HuH-7 (cell line): ENCODE data around the gene DLGAP5.

ENCODE experiments used
- DNase-seq: peaks from one replicate; pipeline ENCODE4 v3.0.0; 2011; ENCODE audit warnings: low spot score

The DLGAP5 gene

GRCh38 chr14:55107766-55108554 is 83.4 kb downstream of the DLGAP5 start:
- no peak for DNase-seq

- no peak for DNase-seq
Observed at GRCh38 chr14:55105991-55106390, 85.4 kb downstream of the DLGAP5 start.

DNA sequence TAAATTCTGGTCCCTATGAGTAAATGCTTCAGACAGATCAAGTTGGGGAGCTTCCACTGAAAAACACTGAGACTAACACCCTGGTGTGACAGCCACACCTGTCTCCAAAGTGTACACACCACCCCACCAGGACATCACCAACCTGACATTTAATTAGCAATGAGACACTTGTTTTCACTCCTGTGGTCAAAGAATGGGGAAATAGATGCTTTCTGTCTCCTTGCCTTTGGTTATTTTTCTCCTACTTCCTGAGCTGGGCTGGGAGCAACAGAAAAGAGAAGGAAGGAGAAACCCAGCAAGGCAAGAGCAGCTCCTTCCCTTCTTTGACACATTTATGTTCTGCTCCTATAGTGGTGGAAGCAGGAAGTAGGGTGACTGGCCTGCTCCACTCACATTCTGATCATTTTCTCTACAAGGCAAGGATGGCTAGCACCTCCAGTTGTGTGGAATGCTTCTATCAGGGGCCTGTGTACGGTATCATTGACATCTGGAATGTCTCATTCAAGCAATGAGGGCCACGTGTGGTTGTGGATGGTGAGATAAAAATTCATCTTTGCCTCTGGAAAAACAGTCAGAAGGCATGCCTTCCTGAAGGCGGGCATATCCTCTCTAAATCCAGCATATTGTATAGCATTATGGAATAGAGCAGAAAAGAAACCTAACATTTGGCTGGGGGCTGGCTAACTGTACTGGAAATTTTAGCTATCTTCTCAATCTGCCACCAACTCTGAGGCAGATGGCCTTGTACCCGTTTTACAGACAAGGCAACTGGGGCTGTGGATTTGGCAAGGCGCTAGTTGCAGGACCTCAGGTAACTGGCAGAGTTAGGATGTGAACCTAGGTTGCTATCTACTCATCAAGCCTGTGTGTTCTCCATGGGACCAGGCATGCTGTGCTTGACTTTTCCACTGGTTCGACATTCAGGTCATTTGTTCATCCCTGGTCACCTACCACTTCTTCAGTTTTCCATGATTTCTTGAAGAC is 87.1 kb downstream of the DLGAP5 start:
- DNase-seq, result no peak

DNA sequence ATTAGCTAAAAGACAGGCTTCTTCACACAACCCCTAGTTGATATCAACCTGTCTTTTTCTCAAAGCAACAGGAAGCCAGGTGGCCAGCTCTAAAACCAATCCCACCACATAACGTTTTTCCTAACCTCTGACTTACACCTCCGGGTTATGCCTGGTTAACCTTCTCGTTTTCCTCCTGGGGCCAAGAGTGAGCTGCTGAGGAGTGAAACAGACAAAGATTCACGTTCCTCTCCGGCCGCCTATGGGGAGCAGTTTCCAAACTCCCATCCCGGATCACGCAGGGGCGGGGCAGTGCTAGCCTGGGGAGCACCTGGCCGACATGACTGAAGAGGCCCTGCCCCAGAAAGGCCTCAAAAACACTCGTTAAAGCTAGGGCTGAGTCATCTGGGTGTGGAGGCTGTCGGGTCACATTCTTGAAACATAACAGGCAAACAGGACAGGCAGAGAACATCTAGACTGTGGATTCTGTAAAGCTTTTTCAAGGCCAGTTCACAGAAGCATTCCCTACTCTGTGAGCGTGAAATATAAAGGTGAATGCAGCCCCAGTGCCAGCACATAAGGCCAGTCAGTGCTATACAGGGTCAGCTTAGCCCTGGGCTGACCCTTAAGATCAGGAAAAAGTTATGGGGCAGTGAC is 88.3 kb downstream of the DLGAP5 start:
- DNase-seq, result peak; percentile 58

GRCh38 chr14:55102141-55102621 is 89.2 kb downstream of the DLGAP5 start:
- DNase-seq, result no peak

DNA sequence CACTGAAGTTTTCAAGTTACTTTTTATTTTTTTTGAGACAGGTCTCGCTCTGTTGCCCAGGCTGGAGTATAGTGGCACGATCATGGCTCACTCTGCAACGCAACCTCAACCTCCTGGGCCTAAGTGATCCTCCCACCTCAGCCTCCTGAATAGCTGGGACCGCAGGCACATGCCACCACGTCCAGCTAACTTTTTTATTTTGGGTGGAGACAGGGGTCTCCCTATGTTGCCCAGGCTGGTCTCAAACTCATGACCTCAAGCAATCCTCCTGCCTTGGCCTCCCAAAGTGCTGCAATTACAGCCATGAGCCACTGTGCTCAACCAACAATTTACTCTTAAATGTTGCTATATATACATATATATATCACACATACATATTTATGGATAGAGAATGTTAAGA is 89.7 kb downstream of the DLGAP5 start:
- DNase-seq, result no peak

DNA sequence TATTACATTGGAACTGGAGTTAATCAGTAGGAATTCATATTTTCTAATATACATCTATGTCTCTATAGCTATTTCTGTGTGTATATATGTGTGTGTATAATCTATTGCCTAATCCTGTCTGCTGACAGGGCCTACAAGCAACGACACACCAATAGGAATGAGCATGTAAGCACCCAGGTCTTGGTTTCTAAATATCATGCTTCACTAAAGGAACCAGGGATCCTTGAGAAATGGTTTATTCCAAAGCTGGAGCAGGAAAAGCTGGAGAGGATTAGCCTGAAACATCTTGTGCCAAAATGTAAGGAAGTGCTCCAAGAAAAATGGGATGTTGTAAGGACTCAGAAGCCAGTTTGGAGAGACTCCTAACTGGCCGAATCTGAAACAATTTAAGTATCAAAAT is 91.6 kb downstream of the DLGAP5 start:
- DNase-seq, result no peak

- no peak for DNase-seq
Observed at GRCh38 chr14:55098561-55098898, 92.9 kb downstream of the DLGAP5 start.
